WTC11 (cell line): ENCODE data around the gene MEOX2. TPM values are rescaled to one million over a fixed set of nuclear protein-coding genes. Genes with fewer than 3 reads are reported as not detected.

ENCODE experiments used
- ATAC-seq: fragments of 200-7000 bp; cut with Tn5 transposase; 2 replicates; pipeline ENCODE4 v1.10.0; 2021; ENCODE audit warnings: mild to moderate bottlenecking, moderate library complexity
- CTCF ChIA-PET: fragments of 300-600 bp; sonication (Branson Sonifier 250); formaldehyde crosslinking; loops from one replicate; lab custom pipeline; 2021; ENCODE audit warnings: antibody characterized with exemption; lab: Charles Lee
- POLR2A ChIA-PET: fragments of 350-600 bp; sonication (Branson Sonifier 250); formaldehyde crosslinking; loops from one replicate; lab custom pipeline; 2021; ENCODE audit warnings: antibody characterized with exemption; lab: Charles Lee
- DNase-seq: peaks from one replicate; pipeline ENCODE4 v3.0.0; 2021; ENCODE audit warnings: low spot score
- H3K27ac Mint-ChIP-seq: 2 replicates; pipeline ENCODE4 v1.8.0; 2021; ENCODE audit warnings: mixed read lengths
- H3K27me3 Mint-ChIP-seq: 2 replicates; pipeline ENCODE4 v1.8.0; 2021; ENCODE audit warnings: low read depth, mild to moderate bottlenecking, moderate library complexity, mixed read lengths
- H3K36me3 Mint-ChIP-seq: 2 replicates; pipeline ENCODE4 v1.8.0; 2021; ENCODE audit warnings: mixed read lengths
- H3K4me1 Mint-ChIP-seq: 2 replicates; pipeline ENCODE4 v1.8.0; 2022; ENCODE audit warnings: mixed read lengths
- H3K4me3 Mint-ChIP-seq: 2 replicates; pipeline ENCODE4 v1.8.0; 2021; ENCODE audit warnings: mild to moderate bottlenecking, moderate library complexity, mixed read lengths
- H3K9me3 Mint-ChIP-seq: 2 replicates; pipeline ENCODE4 v1.8.0; 2021; ENCODE audit warnings: mixed read lengths
- EMX1 ChIP-seq: fragments of 250-450 bp; sonication (Bioruptor Pico); IDR thresholded peaks from 2 replicates; pipeline ENCODE4 v1.8.0; 2021; ENCODE audit warnings: mild to moderate bottlenecking
- GRHL2 ChIP-seq: fragments of 250-450 bp; sonication (Bioruptor Pico); IDR thresholded peaks from 2 replicates; pipeline ENCODE4 v1.8.0; 2022; ENCODE audit warnings: mild to moderate bottlenecking, moderate library complexity; ENCODE audit not compliant: insufficient replicate concordance, severe bottlenecking
- JUN ChIP-seq: sonication (generic); formaldehyde crosslinking; IDR thresholded peaks from 2 replicates; pipeline ENCODE4 v1.8.0; 2023; ENCODE audit warnings: mild to moderate bottlenecking, missing genetic modification reagents
- NFE2L1 ChIP-seq: sonication (generic); formaldehyde crosslinking; IDR thresholded peaks from 2 replicates; pipeline ENCODE4 v1.8.1; 2023; ENCODE audit warnings: missing genetic modification reagents
- PRRX2 ChIP-seq: fragments of 250-450 bp; sonication (Bioruptor Pico); IDR thresholded peaks from 2 replicates; pipeline ENCODE4 v1.8.0; 2021; ENCODE audit warnings: mild to moderate bottlenecking
- SOX15 ChIP-seq: fragments of 250-450 bp; sonication (Bioruptor Pico); IDR thresholded peaks from 2 replicates; pipeline ENCODE4 v1.9.0; 2021; ENCODE audit warnings: mild to moderate bottlenecking
- ZNF317 ChIP-seq: sonication (generic); formaldehyde crosslinking; IDR thresholded peaks from 2 replicates; pipeline ENCODE4 v1.8.1; 2023; ENCODE audit warnings: low read depth, mild to moderate bottlenecking, moderate library complexity, missing genetic modification reagents, borderline replicate concordance
- total RNA-seq: library from RNA; stranded (reverse); gene quantifications from 3 replicates; pipeline ENCODE4 v1.2.3, GENCODE V29; 2021
- TF ChIP-seq, protein P1 (sequence below): sonication (generic); formaldehyde crosslinking; conservative IDR thresholded peaks from 2 replicates; pipeline ENCODE4 v1.8.1; 2023; ENCODE audit warnings: mild to moderate bottlenecking, low read depth, missing genetic modification reagents, moderate library complexity
- TF ChIP-seq, protein P2 (sequence below): fragments of 250-450 bp; sonication (Bioruptor Pico); IDR thresholded peaks from 2 replicates; pipeline ENCODE4 v1.9.0; 2021; ENCODE audit warnings: moderate library complexity, mild to moderate bottlenecking, inconsistent platforms, borderline replicate concordance
- TF ChIP-seq, protein P3 (sequence below): sonication (generic); formaldehyde crosslinking; IDR thresholded peaks from 2 replicates; pipeline ENCODE4 v1.8.0; 2023; ENCODE audit warnings: missing genetic modification reagents
- TF ChIP-seq, protein P4 (sequence below): sonication (generic); formaldehyde crosslinking; IDR thresholded peaks from 2 replicates; pipeline ENCODE4 v1.8.1; 2023; ENCODE audit warnings: mild to moderate bottlenecking, missing genetic modification reagents
- TF ChIP-seq, protein P5 (sequence below): sonication (generic); formaldehyde crosslinking; IDR thresholded peaks from 2 replicates; pipeline ENCODE4 v1.8.0; 2022; ENCODE audit warnings: mild to moderate bottlenecking, missing genetic modification reagents
- TF ChIP-seq, protein P6 (sequence below): sonication (generic); formaldehyde crosslinking; IDR thresholded peaks from 2 replicates; pipeline ENCODE4 v1.8.0; 2022; ENCODE audit warnings: mild to moderate bottlenecking, missing genetic modification reagents
- TF ChIP-seq, protein P7 (sequence below): sonication (generic); formaldehyde crosslinking; IDR thresholded peaks from 2 replicates; pipeline ENCODE4 v1.8.1; 2022; ENCODE audit warnings: low read depth, mild to moderate bottlenecking, moderate library complexity, missing genetic modification reagents, borderline replicate concordance
- TF ChIP-seq, protein P8 (sequence below): sonication (generic); formaldehyde crosslinking; IDR thresholded peaks from 2 replicates; pipeline ENCODE4 v1.8.0; 2023; ENCODE audit warnings: mild to moderate bottlenecking, missing genetic modification reagents

MEOX2 gene
- total RNA-seq, 1 experiment from 2014 or later, result 0.07 TPM

DNA sequence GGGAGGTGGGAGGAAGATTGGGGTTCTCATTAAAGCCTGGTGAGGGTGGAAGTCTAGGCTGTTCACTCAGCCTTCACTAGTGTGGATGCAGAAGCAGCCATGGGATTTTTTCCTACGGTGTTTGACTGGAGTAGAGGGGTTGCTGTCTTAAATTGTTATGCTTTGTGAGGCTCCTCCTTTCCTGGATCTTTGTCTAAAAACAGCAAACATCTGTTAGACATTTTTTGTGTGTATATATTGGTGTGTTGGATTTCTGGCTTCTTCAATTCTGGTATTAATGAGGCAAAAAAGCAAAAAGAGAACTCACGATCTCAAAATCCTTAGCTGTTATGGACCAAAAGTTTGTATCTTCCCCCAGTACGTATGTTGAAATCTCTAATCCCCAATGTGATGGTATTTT is 28.2 kb downstream of the MEOX2 start (continued):
- TF ChIP-seq, protein P1, sequence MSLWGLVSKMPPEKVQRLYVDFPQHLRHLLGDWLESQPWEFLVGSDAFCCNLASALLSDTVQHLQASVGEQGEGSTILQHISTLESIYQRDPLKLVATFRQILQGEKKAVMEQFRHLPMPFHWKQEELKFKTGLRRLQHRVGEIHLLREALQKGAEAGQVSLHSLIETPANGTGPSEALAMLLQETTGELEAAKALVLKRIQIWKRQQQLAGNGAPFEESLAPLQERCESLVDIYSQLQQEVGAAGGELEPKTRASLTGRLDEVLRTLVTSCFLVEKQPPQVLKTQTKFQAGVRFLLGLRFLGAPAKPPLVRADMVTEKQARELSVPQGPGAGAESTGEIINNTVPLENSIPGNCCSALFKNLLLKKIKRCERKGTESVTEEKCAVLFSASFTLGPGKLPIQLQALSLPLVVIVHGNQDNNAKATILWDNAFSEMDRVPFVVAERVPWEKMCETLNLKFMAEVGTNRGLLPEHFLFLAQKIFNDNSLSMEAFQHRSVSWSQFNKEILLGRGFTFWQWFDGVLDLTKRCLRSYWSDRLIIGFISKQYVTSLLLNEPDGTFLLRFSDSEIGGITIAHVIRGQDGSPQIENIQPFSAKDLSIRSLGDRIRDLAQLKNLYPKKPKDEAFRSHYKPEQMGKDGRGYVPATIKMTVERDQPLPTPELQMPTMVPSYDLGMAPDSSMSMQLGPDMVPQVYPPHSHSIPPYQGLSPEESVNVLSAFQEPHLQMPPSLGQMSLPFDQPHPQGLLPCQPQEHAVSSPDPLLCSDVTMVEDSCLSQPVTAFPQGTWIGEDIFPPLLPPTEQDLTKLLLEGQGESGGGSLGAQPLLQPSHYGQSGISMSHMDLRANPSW, result no peak
- TF ChIP-seq ZNF317 (CRISPR knock-in tag), result no peak

DNA sequence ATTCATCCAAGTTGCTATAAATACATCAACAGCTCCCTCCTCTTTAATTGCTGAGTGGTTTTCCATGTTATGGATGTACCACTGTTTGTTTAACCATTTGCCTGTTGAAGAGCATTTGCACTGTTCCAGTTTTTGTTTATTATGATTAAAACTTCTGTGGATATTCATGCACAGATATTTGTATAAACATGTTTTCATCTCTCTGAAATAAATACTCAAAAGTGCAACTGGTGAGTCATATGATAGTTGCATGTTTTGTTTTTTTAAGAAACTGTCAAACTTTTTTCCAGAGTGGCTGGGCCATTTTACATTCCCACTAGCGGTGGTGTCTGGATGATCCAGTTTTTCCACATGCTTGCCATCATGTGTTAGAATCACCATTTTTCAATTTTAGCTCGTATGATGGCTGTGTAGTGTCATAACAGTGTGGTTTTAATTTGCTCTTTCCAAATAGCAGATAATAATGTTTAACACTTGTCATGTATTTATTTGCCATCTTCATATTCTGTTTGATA is 33.6 kb downstream of the MEOX2 start:
- Mint-ChIP-seq H3K36me3 (no peaks in the 10 kb centered on the region), H3K27me3 (no peaks in the 10 kb centered on the region; the same call in 1 of the 2 replicates), H3K27ac (no peak overlapping the region), H3K4me3 (no peak overlapping the region), H3K4me1 (peaks cover 7% of the 10 kb centered on the region; the same call in 1 of the 2 replicates), H3K9me3 (peaks cover 11% of the 10 kb centered on the region)
- ATAC-seq (no peak), DNase-seq (no peak)
- no peak for TF ChIP-seq EMX1
- TF ChIP-seq, protein P2, sequence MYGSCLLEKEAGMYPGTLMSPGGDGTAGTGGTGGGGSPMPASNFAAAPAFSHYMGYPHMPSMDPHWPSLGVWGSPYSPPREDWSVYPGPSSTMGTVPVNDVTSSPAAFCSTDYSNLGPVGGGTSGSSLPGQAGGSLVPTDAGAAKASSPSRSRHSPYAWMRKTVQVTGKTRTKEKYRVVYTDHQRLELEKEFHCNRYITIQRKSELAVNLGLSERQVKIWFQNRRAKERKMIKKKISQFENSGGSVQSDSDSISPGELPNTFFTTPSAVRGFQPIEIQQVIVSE, result no peak
- TF ChIP-seq GRHL2 (CRISPR knock-in tag), result no peak
- TF ChIP-seq, protein P3, sequence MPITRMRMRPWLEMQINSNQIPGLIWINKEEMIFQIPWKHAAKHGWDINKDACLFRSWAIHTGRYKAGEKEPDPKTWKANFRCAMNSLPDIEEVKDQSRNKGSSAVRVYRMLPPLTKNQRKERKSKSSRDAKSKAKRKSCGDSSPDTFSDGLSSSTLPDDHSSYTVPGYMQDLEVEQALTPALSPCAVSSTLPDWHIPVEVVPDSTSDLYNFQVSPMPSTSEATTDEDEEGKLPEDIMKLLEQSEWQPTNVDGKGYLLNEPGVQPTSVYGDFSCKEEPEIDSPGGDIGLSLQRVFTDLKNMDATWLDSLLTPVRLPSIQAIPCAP, result no peak
- TF ChIP-seq, protein P4, sequence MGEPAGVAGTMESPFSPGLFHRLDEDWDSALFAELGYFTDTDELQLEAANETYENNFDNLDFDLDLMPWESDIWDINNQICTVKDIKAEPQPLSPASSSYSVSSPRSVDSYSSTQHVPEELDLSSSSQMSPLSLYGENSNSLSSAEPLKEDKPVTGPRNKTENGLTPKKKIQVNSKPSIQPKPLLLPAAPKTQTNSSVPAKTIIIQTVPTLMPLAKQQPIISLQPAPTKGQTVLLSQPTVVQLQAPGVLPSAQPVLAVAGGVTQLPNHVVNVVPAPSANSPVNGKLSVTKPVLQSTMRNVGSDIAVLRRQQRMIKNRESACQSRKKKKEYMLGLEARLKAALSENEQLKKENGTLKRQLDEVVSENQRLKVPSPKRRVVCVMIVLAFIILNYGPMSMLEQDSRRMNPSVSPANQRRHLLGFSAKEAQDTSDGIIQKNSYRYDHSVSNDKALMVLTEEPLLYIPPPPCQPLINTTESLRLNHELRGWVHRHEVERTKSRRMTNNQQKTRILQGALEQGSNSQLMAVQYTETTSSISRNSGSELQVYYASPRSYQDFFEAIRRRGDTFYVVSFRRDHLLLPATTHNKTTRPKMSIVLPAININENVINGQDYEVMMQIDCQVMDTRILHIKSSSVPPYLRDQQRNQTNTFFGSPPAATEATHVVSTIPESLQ (CRISPR knock-in tag), result no peak
- TF ChIP-seq, protein P5, sequence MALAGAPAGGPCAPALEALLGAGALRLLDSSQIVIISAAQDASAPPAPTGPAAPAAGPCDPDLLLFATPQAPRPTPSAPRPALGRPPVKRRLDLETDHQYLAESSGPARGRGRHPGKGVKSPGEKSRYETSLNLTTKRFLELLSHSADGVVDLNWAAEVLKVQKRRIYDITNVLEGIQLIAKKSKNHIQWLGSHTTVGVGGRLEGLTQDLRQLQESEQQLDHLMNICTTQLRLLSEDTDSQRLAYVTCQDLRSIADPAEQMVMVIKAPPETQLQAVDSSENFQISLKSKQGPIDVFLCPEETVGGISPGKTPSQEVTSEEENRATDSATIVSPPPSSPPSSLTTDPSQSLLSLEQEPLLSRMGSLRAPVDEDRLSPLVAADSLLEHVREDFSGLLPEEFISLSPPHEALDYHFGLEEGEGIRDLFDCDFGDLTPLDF (CRISPR knock-in tag), result no peak
- CTCF ChIA-PET, result no interaction called here
- POLR2A ChIA-PET, result no interaction called here

DNA sequence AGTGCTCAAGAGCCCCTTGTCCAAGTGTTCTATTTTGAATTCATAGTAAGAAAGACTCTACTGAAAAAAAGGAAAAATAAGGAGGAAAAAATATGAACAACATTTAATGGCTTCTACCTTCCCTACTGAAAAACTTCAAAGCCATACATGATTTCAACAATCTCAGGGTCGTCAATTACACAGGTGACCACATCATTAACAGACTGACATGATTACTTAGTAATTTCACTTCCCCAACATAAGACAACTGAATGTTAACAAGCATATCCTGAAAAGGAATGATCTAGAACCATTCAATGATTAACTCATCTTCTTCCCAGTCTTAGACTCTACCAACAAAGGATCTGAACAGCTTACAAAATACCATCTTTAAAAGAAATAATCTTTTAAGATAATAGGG is 34.8 kb downstream of the MEOX2 start:
- Mint-ChIP-seq H3K27me3 (no peaks in the 10 kb centered on the region; the same call in 1 of the 2 replicates), H3K9me3 (peaks cover 8% of the 10 kb centered on the region), H3K4me3 (no peak overlapping the region), H3K4me1 (peaks cover 11% of the 10 kb centered on the region), H3K27ac (no peak overlapping the region), H3K36me3 (no peaks in the 10 kb centered on the region)
- no peak for ATAC-seq
- POLR2A ChIA-PET, result no interaction called here
- no peak for DNase-seq
- CTCF ChIA-PET, result no interaction called here
- TF ChIP-seq, protein P5 (CRISPR knock-in tag), result no peak
- TF ChIP-seq JUN (CRISPR knock-in tag) (no peak), NFE2L1 (CRISPR knock-in tag) (no peak), SOX15 (no peak), PRRX2 (CRISPR knock-in tag) (no peak)
- TF ChIP-seq, protein P6, sequence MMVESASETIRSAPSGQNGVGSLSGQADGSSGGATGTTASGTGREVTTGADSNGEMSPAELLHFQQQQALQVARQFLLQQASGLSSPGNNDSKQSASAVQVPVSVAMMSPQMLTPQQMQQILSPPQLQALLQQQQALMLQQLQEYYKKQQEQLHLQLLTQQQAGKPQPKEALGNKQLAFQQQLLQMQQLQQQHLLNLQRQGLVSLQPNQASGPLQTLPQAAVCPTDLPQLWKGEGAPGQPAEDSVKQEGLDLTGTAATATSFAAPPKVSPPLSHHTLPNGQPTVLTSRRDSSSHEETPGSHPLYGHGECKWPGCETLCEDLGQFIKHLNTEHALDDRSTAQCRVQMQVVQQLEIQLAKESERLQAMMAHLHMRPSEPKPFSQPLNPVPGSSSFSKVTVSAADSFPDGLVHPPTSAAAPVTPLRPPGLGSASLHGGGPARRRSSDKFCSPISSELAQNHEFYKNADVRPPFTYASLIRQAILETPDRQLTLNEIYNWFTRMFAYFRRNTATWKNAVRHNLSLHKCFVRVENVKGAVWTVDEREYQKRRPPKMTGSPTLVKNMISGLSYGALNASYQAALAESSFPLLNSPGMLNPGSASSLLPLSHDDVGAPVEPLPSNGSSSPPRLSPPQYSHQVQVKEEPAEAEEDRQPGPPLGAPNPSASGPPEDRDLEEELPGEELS (CRISPR knock-in tag), result no peak
- TF ChIP-seq, protein P7, sequence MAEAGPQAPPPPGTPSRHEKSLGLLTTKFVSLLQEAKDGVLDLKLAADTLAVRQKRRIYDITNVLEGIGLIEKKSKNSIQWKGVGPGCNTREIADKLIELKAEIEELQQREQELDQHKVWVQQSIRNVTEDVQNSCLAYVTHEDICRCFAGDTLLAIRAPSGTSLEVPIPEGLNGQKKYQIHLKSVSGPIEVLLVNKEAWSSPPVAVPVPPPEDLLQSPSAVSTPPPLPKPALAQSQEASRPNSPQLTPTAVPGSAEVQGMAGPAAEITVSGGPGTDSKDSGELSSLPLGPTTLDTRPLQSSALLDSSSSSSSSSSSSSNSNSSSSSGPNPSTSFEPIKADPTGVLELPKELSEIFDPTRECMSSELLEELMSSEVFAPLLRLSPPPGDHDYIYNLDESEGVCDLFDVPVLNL (CRISPR knock-in tag), result no peak
- TF ChIP-seq, protein P8, sequence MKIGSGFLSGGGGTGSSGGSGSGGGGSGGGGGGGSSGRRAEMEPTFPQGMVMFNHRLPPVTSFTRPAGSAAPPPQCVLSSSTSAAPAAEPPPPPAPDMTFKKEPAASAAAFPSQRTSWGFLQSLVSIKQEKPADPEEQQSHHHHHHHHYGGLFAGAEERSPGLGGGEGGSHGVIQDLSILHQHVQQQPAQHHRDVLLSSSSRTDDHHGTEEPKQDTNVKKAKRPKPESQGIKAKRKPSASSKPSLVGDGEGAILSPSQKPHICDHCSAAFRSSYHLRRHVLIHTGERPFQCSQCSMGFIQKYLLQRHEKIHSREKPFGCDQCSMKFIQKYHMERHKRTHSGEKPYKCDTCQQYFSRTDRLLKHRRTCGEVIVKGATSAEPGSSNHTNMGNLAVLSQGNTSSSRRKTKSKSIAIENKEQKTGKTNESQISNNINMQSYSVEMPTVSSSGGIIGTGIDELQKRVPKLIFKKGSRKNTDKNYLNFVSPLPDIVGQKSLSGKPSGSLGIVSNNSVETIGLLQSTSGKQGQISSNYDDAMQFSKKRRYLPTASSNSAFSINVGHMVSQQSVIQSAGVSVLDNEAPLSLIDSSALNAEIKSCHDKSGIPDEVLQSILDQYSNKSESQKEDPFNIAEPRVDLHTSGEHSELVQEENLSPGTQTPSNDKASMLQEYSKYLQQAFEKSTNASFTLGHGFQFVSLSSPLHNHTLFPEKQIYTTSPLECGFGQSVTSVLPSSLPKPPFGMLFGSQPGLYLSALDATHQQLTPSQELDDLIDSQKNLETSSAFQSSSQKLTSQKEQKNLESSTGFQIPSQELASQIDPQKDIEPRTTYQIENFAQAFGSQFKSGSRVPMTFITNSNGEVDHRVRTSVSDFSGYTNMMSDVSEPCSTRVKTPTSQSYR (CRISPR knock-in tag), result no peak
